ENCODE data around the gene GALNT6. TPM values are rescaled to one million over a fixed set of nuclear protein-coding genes. Genes with fewer than 3 reads are reported as not detected.

Gene GALNT6
- total and polyA plus RNA-seq, 2 of the 13 experiments (the other 11 are each of a cell fraction or from before 2014, with no cell fraction given): 1.0 to 1.1 TPM

GRCh38 chr12:51379571-51379970, 11.6 kb downstream of the GALNT6 start:
- no peak for TF ChIP-seq RORA (CRISPR knock-in tag; IDR thresholded peaks at IDR 0.05)
- no peak overlapping the region for H3K9ac ChIP-seq (ENCODE audit: insufficient read depth, low read depth, low read length)
- BruUV-seq (replicated peaks): no TSS peak
- H3K36me3 ChIP-seq (replicated peaks in 1 of 2; ENCODE audit: control insufficient read depth in 1 of 2, insufficient read depth in 2 of 2, low read length in 2 of 2): no peaks in the 10 kb centered on the region
- no peak for ATAC-seq
- ChIA-PET CTCF (ENCODE audit: low intra/inter-chr PET ratio, low total read pairs) (no interaction called here), POLR2A (no interaction called here)
- H3K27ac ChIP-seq (ENCODE audit: extremely low read length, insufficient read depth, low read length): no peak overlapping the region
- FAIRE-seq: no peak
- no peaks in the 10 kb centered on the region for H3K79me2 ChIP-seq (ENCODE audit: insufficient read depth, low read length)
- H3K27me3 ChIP-seq (ENCODE audit: control insufficient read depth in 1 of 2, insufficient read depth in 2 of 2, low read length in 2 of 2): no peaks in the 10 kb centered on the region; a peak in 1 of 5 replicates
- no peaks in the 10 kb centered on the region for H3K9me3 ChIP-seq (ENCODE audit: low read length)
- H3K4me1 ChIP-seq (ENCODE audit: insufficient read depth, low read length): no peaks in the 10 kb centered on the region
- no peak for DNase-seq (ENCODE audit: low spot score)
- 69% methylated on average over 4 of the region's 11 CpGs for WGBS (ENCODE audit: low lambda C conversion rate)
- no peak overlapping the region for H2AFZ ChIP-seq (ENCODE audit: low read length)
- H3K4me2 ChIP-seq (ENCODE audit: low read depth, low read length): no peak overlapping the region
- no peak overlapping the region for H3K4me3 ChIP-seq (replicated peaks in 1 of 3; ENCODE audit: insufficient read depth in 1 of 3, low read depth in 2 of 3, low read length in 3 of 3)
- in situ Hi-C loops (cut with HindIII; ENCODE audit: extremely low pct_ligation_motif_present, low pct_unique_long_range_greater_than_20kb) (no loop called here), intact Hi-C loops (cut with micrococcal nuclease; ENCODE audit: unreplicated experiment) (no loop called here)
- H4K20me1 ChIP-seq (ENCODE audit: insufficient read depth, low read length): 0 out of 2 replicates have a peak, but pooled peaks cover 2% of the 10 kb centered on the region

DNA sequence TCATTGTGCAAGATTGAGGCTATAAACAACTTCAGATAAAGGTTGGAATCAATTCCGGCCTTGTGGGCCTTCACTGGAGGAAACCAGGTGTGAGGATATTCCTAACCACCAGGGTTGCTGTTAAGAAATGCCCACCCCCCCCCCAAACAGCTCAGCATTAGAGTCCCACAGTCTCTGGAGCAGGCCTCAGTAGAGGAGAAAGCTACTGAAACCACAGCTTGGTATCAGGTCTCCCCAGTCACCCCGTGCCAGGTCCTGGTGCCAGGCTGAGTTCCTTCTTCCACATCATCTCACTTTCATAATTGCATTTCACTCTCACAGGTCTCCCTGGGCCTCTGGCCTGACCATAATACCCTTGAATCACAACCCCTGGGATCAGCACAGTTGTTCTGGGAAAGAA, 12.5 kb downstream of the GALNT6 start:
- Histone ChIP-seq H4K20me1 (ENCODE audit: insufficient read depth, low read length) (0 out of 2 replicates have a peak, but pooled peaks cover 2% of the 10 kb centered on the region), H3K36me3 (replicated peaks in 1 of 2; ENCODE audit: control insufficient read depth in 1 of 2, insufficient read depth in 2 of 2, low read length in 2 of 2) (no peaks in the 10 kb centered on the region), H3K4me1 (ENCODE audit: insufficient read depth, low read length) (no peaks in the 10 kb centered on the region), H3K4me2 (ENCODE audit: low read depth, low read length) (no peak overlapping the region), H3K9me3 (ENCODE audit: low read length) (no peaks in the 10 kb centered on the region), H3K27ac (ENCODE audit: extremely low read length, insufficient read depth, low read length) (no peak overlapping the region), H3K9ac (ENCODE audit: insufficient read depth, low read depth, low read length) (no peak overlapping the region), H2AFZ (ENCODE audit: low read length) (no peak overlapping the region), H3K79me2 (ENCODE audit: insufficient read depth, low read length) (no peaks in the 10 kb centered on the region), H3K27me3 (ENCODE audit: control insufficient read depth in 1 of 2, insufficient read depth in 2 of 2, low read length in 2 of 2) (no peaks in the 10 kb centered on the region; a peak in 1 of 5 replicates), H3K4me3 (replicated peaks in 1 of 3; ENCODE audit: insufficient read depth in 1 of 3, low read depth in 2 of 3, low read length in 3 of 3) (no peak overlapping the region)
- in situ Hi-C loops (cut with HindIII; ENCODE audit: extremely low pct_ligation_motif_present, low pct_unique_long_range_greater_than_20kb): no loop called here
- intact Hi-C loops (cut with micrococcal nuclease; ENCODE audit: unreplicated experiment): no loop called here
- POLR2A ChIA-PET: no interaction called here
- CTCF ChIA-PET (ENCODE audit: low intra/inter-chr PET ratio, low total read pairs): no interaction called here
- DNase-seq (ENCODE audit: low spot score): no peak
- ATAC-seq: no peak
- WGBS (ENCODE audit: low lambda C conversion rate): 83% methylated on average over 1 of the region's 2 CpGs
- no peak for FAIRE-seq
- BruUV-seq (replicated peaks): no TSS peak
- TF ChIP-seq CBX5 (CRISPR knock-in tag; IDR thresholded peaks at IDR 0.05; ENCODE audit: borderline replicate concordance) (no peak), SNRNP70 (IDR thresholded peaks at IDR 0.05; ENCODE audit: low read depth, low read length) (no peak), ISL2 (CRISPR knock-in tag; IDR thresholded peaks at IDR 0.05) (no peak), ZFP41 (CRISPR knock-in tag; IDR thresholded peaks at IDR 0.05; ENCODE audit: borderline replicate concordance) (no peak), KMT2A (CRISPR knock-in tag; IDR thresholded peaks at IDR 0.05) (no peak), ZNF777 (CRISPR knock-in tag; IDR thresholded peaks at IDR 0.05) (no peak), TARDBP (CRISPR knock-in tag; IDR thresholded peaks at IDR 0.05) (no peak), RELA (CRISPR knock-in tag; IDR thresholded peaks at IDR 0.05) (no peak), YEATS2 (CRISPR knock-in tag; IDR thresholded peaks at IDR 0.05; ENCODE audit: borderline replicate concordance) (no peak), ZBTB26 (CRISPR knock-in tag; IDR thresholded peaks at IDR 0.05; ENCODE audit: borderline replicate concordance) (no peak), TRAFD1 (CRISPR knock-in tag; IDR thresholded peaks at IDR 0.05; ENCODE audit: borderline replicate concordance) (no peak), MLLT10 (CRISPR knock-in tag; IDR thresholded peaks at IDR 0.05) (no peak), ZNF782 (CRISPR knock-in tag; IDR thresholded peaks at IDR 0.05; ENCODE audit: borderline replicate concordance) (no peak)
- TF ChIP-seq, protein P1, sequence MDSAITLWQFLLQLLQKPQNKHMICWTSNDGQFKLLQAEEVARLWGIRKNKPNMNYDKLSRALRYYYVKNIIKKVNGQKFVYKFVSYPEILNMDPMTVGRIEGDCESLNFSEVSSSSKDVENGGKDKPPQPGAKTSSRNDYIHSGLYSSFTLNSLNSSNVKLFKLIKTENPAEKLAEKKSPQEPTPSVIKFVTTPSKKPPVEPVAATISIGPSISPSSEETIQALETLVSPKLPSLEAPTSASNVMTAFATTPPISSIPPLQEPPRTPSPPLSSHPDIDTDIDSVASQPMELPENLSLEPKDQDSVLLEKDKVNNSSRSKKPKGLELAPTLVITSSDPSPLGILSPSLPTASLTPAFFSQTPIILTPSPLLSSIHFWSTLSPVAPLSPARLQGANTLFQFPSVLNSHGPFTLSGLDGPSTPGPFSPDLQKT (CRISPR knock-in tag; IDR thresholded peaks at IDR 0.05; ENCODE audit: borderline replicate concordance): no peak
- TF ChIP-seq, protein P2, sequence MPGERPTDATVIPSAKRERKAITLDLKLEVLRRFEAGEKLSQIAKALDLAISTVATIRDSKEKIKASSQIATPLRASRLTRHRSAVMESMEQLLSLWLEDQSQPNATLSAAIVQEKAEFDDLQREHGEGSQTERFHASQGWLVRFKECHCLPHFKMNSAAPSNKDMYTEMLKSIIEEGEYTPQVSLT (CRISPR knock-in tag; IDR thresholded peaks at IDR 0.05; ENCODE audit: borderline replicate concordance, low read depth): no peak

Measured in HepG2 (cell line).